Osteoblast (primary cell): Measurements from ENCODE around the gene PTPRB. TPM values are rescaled to one million over a fixed set of nuclear protein-coding genes. Genes with fewer than 3 reads are reported as not detected.

Experiments used
- DNase-seq: peaks from one replicate; pipeline ENCODE4 v3.0.0; 2011; ENCODE audit warnings: low spot score, mixed read lengths; ENCODE audit not compliant: insufficient read length; ENCODE audit errors: missing footprints
- H2AFZ ChIP-seq: 2 replicates; pipeline ENCODE4 v1.6.0; 2011; ENCODE audit warnings: mild to moderate bottlenecking, low read length
- H3K27ac ChIP-seq: 2 replicates; pipeline ENCODE4 v1.5.1; 2011; ENCODE audit warnings: mild to moderate bottlenecking, low read depth, low read length, moderate library complexity
- H3K27me3 ChIP-seq: 2 replicates; pipeline ENCODE4 v1.6.0; 2012; ENCODE audit warnings: mild to moderate bottlenecking, control low read depth, inconsistent platforms, low read length, moderate library complexity; ENCODE audit not compliant: insufficient read depth
- H3K36me3 ChIP-seq: 2 replicates; pipeline ENCODE4 v1.5.1; 2011; ENCODE audit warnings: mild to moderate bottlenecking, low read length, control low read depth, moderate library complexity; ENCODE audit not compliant: insufficient read depth
- H3K4me1 ChIP-seq: 2 replicates; pipeline ENCODE4 v1.5.1; 2011; ENCODE audit warnings: mild to moderate bottlenecking, low read length, control low read depth, moderate library complexity; ENCODE audit not compliant: insufficient read depth
- H3K4me2 ChIP-seq: 2 replicates; pipeline ENCODE4 v1.6.0; 2011; ENCODE audit warnings: mild to moderate bottlenecking, low read length; ENCODE audit not compliant: insufficient read depth
- H3K4me3 ChIP-seq: fragments of 200-600 bp; sonication (generic); 3 replicates; pipeline ENCODE4 v1.5.1; 2012; ENCODE audit warnings: mild to moderate bottlenecking, low read length, inconsistent platforms; ENCODE audit not compliant: insufficient read depth
- H3K79me2 ChIP-seq: 2 replicates; pipeline ENCODE4 v1.6.0; 2012; ENCODE audit warnings: mild to moderate bottlenecking, low read length, control low read depth, inconsistent platforms; ENCODE audit not compliant: insufficient read depth
- H3K9me3 ChIP-seq: 2 replicates; pipeline ENCODE4 v1.5.1; 2011; ENCODE audit warnings: low read depth, low read length, control low read depth
- H4K20me1 ChIP-seq: 2 replicates; pipeline ENCODE4 v1.6.0; 2012; ENCODE audit warnings: mild to moderate bottlenecking, low read length, control low read depth; ENCODE audit not compliant: insufficient read depth
- total RNA-seq: library from RNA; depleted of rRNA; stranded (reverse); fragments of >200 nt; gene quantifications from 2 replicates; pipeline ENCODE4 v1.2.3, GENCODE V29; 2012
- TF ChIP-seq, protein P1 (sequence below): IDR thresholded peaks from 2 replicates; pipeline ENCODE4 v1.5.1; 2011; ENCODE audit warnings: mild to moderate bottlenecking, low read depth, low read length, moderate library complexity; ENCODE audit errors: extremely low read depth

Gene PTPRB
- total RNA-seq, 1 donor = 1.1 TPM

GRCh38 chr12:70660002-70660604 lies 22.9 kb upstream of the PTPRB start:
- peaks cover 19% of the 10 kb centered on the region for H3K4me1 ChIP-seq
- H3K9me3 ChIP-seq = no peaks in the 10 kb centered on the region
- no peaks in the 10 kb centered on the region for H3K36me3 ChIP-seq
- H2AFZ ChIP-seq = no peak overlapping the region
- peak overlapping the region; percentile 86 for H3K27ac ChIP-seq
- no peaks in the 10 kb centered on the region for H4K20me1 ChIP-seq
- no peaks in the 10 kb centered on the region for H3K79me2 ChIP-seq
- TF ChIP-seq, protein P1, sequence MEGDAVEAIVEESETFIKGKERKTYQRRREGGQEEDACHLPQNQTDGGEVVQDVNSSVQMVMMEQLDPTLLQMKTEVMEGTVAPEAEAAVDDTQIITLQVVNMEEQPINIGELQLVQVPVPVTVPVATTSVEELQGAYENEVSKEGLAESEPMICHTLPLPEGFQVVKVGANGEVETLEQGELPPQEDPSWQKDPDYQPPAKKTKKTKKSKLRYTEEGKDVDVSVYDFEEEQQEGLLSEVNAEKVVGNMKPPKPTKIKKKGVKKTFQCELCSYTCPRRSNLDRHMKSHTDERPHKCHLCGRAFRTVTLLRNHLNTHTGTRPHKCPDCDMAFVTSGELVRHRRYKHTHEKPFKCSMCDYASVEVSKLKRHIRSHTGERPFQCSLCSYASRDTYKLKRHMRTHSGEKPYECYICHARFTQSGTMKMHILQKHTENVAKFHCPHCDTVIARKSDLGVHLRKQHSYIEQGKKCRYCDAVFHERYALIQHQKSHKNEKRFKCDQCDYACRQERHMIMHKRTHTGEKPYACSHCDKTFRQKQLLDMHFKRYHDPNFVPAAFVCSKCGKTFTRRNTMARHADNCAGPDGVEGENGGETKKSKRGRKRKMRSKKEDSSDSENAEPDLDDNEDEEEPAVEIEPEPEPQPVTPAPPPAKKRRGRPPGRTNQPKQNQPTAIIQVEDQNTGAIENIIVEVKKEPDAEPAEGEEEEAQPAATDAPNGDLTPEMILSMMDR = no peak
- no peak overlapping the region for H3K4me3 ChIP-seq
- no peak overlapping the region for H3K4me2 ChIP-seq
- no peak for DNase-seq
- no peaks in the 10 kb centered on the region for H3K27me3 ChIP-seq

- Histone ChIP-seq H3K4me2 (no peak overlapping the region), H3K9me3 (no peaks in the 10 kb centered on the region), H3K27ac (no peak overlapping the region), H3K27me3 (no peaks in the 10 kb centered on the region), H2AFZ (no peak overlapping the region), H3K4me3 (no peak overlapping the region), H3K4me1 (peaks cover 15% of the 10 kb centered on the region), H3K36me3 (no peaks in the 10 kb centered on the region), H4K20me1 (no peaks in the 10 kb centered on the region), H3K79me2 (no peaks in the 10 kb centered on the region)
- TF ChIP-seq, protein P1 = no peak
- no peak for DNase-seq
Observed at GRCh38 chr12:70659077-70659606, 21.9 kb upstream of the PTPRB start.

DNA sequence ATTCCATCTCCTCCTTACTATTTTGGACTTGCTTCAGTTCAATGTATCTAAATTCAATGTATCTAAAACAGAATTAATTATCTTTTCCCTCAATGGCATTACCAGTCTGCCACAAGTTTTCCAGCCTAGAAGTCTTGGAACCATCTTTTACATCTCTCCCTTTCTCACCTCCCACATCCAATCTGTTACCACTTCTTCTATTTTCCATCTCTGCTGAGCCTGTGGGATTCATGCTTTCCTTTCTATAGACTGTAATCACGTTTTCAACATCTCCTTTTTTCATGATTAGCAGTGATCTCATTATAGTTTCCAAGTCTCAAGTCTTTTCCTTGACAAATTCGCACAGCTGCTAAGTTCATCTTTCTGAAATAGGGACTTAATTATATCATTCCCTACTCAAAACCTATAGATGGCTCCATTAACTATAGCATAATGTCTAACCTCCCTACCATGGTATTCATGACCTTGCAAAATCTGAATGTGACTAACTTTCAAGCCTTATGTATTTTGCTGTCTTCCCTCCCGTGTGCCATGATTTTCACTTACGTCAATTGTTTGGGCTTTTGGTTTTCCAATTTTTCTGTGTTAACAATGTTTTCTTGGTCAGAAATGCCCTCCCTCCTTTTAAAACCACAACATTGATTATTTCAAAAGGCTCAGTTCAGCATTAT lies 20.5 kb upstream of the PTPRB start:
- Histone ChIP-seq H4K20me1 (no peaks in the 10 kb centered on the region), H3K27ac (no peak overlapping the region), H3K4me2 (no peak overlapping the region), H3K79me2 (no peaks in the 10 kb centered on the region), H3K4me1 (peaks cover 15% of the 10 kb centered on the region), H3K36me3 (no peaks in the 10 kb centered on the region), H3K4me3 (no peak overlapping the region), H2AFZ (peak overlapping the region; percentile 18), H3K9me3 (no peaks in the 10 kb centered on the region), H3K27me3 (no peaks in the 10 kb centered on the region)
- TF ChIP-seq, protein P1 = no peak
- no peak for DNase-seq

- no peak for DNase-seq
- TF ChIP-seq, protein P1 = no peak
- Histone ChIP-seq H4K20me1 (no peaks in the 10 kb centered on the region), H3K4me1 (peaks cover 19% of the 10 kb centered on the region), H3K4me3 (no peak overlapping the region), H3K36me3 (no peaks in the 10 kb centered on the region), H3K79me2 (no peaks in the 10 kb centered on the region), H2AFZ (no peak overlapping the region), H3K27ac (no peak overlapping the region), H3K27me3 (no peaks in the 10 kb centered on the region), H3K9me3 (no peaks in the 10 kb centered on the region), H3K4me2 (no peak overlapping the region)
Observed at GRCh38 chr12:70652451-70652850, 15.2 kb upstream of the PTPRB start.
